Stimulated activated CD8-positive, alpha-beta memory T cell treated with anti-CD3 and anti-CD28 coated beads, Interleukin-7, amount 100 ng/mL, for 4 hours (primary cell): ENCODE results near the gene THRSP.
"Not testable (repeated sequence)": the region's sequence is repeated elsewhere in the genome, so short reads cannot be mapped to it uniquely, and the experiment has no call there.

Experiments used
- DNase-seq, 2 donors: peaks; one replicate each; pipeline ENCODE4 v3.0.0-alpha.2; 2020; ENCODE audit warnings: low read depth in 2 of 2

Gene THRSP

GRCh38 chr11:78066471-78066870 lies 2.8 kb downstream of the THRSP start:
- DNase-seq = no peak

GRCh38 chr11:78067704-78068103 lies 4.0 kb downstream of the THRSP start:
- DNase-seq = no peak

GRCh38 chr11:78069465-78069864 lies 5.8 kb downstream of the THRSP start:
- DNase-seq = no peak

GRCh38 chr11:78070621-78071020 lies 7.0 kb downstream of the THRSP start:
- no peak for DNase-seq

DNA sequence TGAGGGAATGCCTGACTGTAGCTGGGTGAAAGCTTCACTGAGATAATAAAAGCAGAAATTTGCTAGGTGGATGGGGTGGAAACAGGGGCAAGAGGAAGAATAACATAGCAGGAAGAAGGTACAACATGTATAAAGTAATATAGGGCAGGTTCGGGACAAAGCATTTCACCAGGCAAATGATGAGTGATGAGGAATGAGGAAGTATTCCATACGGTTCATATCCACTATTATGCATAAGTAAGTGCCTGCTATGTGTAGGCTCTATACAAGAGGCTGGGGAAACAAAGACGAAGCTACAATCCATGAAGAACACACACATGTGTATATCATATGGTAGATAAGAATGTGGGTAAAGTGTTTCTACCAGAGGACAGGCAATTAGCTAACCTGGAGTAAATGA lies 8.1 kb downstream of the THRSP start:
- DNase-seq = no peak

DNA sequence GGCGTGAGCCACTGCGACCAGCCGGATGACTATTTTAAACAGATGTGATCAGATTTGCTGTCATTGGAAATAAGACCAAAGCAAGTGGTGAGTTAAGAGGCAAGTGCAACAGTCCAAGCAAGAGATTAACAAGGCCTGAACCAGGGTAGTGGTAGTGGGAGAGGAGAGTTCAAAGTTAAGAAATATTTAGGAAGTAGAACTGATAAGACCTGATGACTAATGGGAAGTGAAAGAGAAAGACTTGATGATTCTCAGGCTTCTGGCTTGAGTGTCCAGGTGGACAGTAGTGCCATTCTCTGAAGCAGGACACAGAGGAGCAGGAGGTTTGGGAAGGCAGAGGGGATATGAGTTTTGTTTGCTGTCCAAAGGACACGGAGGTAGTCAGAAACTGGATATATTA lies 8.8 kb downstream of the THRSP start:
- DNase-seq = no peak

GRCh38 chr11:78074756-78075155 lies 11.1 kb downstream of the THRSP start:
- DNase-seq = no peak

DNA sequence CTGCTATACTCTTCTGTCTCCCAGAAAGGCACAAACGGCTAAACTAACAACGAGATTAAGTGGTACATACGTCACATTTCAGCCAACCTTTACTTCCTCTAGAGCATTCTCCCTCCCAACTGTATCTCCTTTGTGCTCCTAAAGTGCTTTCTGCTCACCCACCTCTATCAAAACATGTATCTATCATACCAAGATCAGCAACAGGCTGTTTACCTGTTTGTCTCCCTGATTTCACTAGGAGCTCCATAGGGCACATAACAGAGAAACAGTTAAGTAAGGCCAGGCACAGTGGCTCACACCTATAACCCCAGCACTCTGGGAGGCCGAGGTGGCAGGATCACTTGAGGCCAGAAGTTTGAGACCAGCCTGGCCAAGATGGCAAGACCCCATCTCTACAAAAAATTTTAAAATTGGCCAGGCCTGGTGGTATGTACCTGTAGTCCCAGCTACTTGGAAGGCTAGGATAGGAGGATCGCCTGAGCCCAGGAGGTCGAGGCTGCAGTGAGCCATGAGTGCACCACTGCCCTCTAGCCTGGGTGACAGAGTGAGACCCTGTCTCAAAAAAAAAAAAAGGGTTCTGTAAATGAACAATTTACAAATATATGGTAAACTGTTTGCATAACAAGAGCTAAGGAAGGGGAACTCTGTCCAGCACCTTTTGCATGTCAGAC lies 13.2 kb downstream of the THRSP start:
- no peak for DNase-seq

- not testable (repeated sequence) for DNase-seq
These were observed 13.9 kb downstream of the THRSP start for GRCh38 chr11:78077592-78077991.

- no peak for DNase-seq
These were observed 14.8 kb downstream of the THRSP start for GRCh38 chr11:78078218-78079167.

- DNase-seq = peak; percentile 24 to 56
These were observed 15.8 kb downstream of the THRSP start, which contains the start of gene NDUFC2 for GRCh38 chr11:78079232-78080083. TSS of gene NDUFC2 (minus strand) at chr11:78079862. CDS start at chr11:78079744, 118 bp downstream.

GRCh38 chr11:78080084-78080817 lies 16.6 kb downstream of the THRSP start:
- DNase-seq = no peak

GRCh38 chr11:78080818-78081495 lies 17.3 kb downstream of the THRSP start:
- DNase-seq = no peak

- DNase-seq = no peak
These were observed 17.9 kb downstream of the THRSP start for GRCh38 chr11:78081583-78081982.

DNA sequence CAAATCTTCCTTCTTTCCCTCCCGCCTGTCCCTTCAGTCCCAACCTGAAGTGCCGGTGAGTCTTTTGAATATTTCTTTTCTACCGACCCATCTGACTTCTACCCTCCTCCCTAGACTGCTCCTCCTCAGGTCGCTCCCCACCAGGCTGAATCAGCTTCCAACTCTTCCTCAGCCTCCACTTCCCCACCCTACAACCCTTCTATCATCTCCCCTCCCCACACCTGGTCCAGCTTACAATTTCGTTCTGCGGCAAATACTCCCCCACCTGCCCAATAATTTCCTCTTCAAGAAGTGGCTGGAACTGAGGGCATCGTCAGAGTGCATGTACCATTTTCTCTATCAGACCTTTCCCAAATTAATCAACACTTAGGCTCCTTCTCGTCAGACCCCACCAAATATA lies 18.5 kb downstream of the THRSP start:
- DNase-seq = no peak

DNA sequence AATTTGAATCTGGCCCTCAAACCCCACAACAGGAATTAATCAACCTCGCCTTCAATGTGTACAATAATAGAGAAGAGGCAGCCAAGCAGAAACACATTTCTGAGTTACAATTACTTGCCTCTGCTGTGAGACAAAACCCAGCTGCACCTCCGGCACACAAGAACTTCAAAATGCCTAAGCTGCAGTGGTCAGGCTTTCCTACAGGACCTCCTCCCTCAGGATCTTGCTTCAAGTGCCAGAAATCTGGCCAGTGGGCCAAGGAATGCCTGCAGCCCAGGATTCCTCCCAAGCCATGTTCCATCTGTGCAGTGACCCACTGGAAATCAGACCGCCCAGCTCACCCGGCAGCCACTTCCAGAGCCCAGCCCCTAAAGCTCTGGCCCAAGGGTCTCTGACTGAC lies 19.4 kb downstream of the THRSP start:
- no peak for DNase-seq

DNA sequence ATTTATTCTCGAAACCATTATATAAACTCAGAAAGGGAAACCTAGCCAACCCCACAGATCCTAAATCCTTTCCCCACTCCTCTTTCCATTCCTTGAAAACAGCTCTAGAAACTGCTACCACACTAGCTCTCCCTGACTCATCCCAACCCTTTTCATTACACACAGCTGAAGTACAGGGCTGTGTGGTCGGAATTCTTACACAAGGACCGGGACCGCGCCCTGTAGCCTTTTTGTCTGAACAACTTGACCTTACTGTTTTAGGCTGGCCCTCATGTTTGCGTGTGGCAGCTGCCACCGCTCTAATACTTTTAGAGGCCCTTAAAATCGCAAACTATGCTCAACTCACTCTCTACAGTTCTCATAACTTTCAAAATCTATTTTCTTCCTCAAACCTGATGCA lies 20.8 kb downstream of the THRSP start:
- not testable (repeated sequence) for DNase-seq

DNA sequence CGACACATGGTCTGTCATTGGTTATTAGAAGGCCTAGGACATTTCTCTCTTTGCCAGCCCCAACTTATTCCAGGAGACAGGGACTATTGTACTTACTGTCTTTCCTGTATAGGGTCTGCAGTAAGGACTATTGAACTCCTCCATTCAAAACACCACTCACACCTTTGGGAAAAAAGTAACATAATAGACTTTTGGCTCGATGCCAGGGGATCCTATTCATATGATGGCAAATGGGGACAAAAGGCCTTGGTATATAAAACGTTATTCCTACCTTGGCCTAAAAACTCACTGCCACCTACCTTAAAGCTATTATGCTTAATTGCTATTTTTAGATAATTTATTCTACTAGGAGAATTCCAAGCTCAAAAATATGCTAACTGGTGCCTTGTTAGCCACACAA lies 22.3 kb downstream of the THRSP start:
- DNase-seq = no peak

GRCh38 chr11:78086521-78087074 lies 22.9 kb downstream of the THRSP start:
- not testable (repeated sequence) for DNase-seq

- no peak for DNase-seq
These were observed 30.6 kb downstream of the THRSP start for GRCh38 chr11:78094250-78094649.
